Femur (tissue), 1 donor: ENCODE results near the gene ERC1.
"Not testable (repeated sequence)": the region's sequence is repeated elsewhere in the genome, so short reads cannot be mapped to it uniquely, and the experiment has no call there.

Source experiments
- DNase-seq: peaks from one replicate; pipeline ENCODE4 v3.0.0-alpha.2; 2017

Gene ERC1

DNA sequence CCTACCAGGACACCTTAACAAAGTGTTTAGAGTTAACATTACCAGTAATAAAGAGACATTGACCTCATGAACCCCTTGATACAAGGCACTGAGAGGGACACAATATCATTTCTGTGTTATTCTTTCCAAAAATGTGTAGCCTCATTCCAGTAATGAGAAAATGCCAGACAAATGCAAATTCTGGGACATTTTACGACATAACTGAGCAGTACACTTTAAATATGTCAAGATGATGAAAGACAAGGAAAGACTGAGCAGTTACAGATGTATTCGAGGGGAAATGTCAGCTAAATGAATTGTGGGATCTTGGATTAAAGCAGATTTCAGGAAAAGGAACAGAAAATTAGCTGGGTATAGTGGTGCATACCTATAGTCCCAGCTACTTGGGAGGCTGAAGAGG lies 255.6 kb downstream of the ERC1 start:
- DNase-seq, result no peak

DNA sequence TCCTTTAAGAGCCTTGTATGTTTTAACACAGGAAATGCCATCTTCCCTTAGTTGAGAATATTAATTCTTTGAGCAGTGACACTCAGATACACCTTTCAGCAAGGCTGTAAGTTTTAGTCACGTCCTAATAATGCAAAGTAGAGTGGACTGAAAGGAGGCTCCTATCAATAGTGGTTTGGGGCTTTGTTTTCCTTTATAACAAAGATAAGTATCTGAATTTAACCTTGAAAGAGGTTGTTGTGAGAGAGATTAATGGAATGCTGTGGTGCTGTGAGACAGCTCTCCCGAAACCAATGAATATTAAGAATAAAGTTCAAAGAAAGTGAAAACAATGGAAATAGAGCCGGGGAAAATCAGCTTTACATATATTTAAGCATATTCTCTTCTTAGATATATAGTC lies 259.6 kb downstream of the ERC1 start:
- no peak for DNase-seq

GRCh38 chr12:1252758-1253157 lies 261.7 kb downstream of the ERC1 start:
- no peak for DNase-seq

DNA sequence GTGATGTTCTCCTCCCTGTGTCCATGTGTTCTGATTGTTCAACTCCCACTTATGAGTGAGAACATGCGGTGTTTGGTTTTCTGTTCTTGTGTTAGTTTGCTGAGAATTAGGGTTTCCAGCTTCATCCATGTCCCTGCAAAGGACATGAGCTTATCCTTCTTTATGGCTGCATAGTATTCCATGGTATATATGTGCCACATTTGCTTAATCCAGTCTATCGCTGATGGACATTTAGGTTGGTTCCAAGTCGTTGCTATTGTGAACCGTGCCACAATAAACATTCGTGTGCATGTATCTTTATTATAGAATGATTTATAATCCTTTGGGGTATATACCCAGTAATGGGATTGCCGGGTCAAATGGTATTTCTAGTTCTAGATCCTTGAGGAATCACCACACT lies 264.1 kb downstream of the ERC1 start:
- not testable (repeated sequence) for DNase-seq

- DNase-seq, result not testable (repeated sequence)
Observed at GRCh38 chr12:1255854-1256253, 264.8 kb downstream of the ERC1 start.

GRCh38 chr12:1256285-1256684 lies 265.3 kb downstream of the ERC1 start:
- DNase-seq, result no peak

DNA sequence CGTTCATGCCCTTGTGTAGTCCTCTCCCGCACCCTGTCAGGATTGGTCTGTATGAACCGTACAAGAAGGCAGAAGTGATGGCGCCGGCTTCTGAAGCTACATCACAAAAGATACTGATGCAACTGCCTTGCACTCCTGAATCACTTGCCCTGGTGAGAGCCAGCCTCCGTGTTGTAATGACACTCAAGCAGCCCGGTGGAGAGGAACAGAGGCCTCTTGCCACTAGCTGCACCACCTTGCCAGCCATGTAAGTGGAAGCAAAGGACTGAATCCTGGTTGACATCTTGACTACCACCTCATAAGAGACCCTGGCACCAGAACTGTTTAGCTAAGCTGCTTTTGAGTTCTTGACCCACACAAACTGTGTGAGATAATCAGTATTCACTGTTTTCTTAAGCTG lies 266.0 kb downstream of the ERC1 start:
- DNase-seq, result no peak

- DNase-seq, result no peak
Observed at GRCh38 chr12:1262011-1262410, 271.0 kb downstream of the ERC1 start.

DNA sequence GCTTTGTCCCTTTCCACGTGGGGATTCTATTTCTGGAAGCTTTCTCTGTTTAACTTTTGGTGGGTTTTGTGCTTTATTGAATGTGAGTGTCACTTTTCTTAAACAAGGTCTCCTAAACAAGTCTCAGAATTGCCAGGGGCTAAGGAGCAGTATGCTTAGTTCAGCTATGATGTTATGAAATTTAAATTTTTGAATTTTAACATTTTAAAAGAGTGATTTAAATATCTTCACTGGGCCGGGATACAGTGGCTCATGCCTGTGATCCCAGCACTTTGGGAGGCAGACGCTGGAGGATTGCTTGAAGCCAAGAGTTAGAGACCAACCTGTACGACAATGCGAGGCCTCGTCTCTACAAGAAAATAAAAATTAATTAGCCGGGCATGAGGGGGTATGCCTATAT lies 276.2 kb downstream of the ERC1 start:
- no peak for DNase-seq

- no peak for DNase-seq
Observed at GRCh38 chr12:1272142-1272541, 281.1 kb downstream of the ERC1 start.

DNA sequence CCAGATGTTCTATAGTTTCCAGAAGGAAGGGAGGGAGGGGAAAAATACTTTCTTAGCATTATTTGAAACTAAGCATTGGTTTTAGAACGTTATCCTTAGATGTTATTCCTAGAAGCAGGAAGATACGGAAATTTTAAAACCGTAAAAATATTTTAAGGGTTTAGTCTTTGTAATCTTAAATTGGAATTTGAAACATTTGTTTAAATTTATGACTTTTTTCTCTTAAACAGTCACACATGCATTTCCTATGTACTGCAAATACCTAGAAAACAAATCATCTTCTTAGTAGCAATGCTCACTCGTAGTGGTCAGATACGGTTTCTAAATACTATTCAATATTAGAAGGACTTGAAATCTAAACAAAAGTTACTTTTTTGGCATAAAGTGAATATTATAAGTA lies 282.0 kb downstream of the ERC1 start:
- DNase-seq, result no peak

GRCh38 chr12:1277905-1278304 lies 286.9 kb downstream of the ERC1 start:
- DNase-seq, result no peak

DNA sequence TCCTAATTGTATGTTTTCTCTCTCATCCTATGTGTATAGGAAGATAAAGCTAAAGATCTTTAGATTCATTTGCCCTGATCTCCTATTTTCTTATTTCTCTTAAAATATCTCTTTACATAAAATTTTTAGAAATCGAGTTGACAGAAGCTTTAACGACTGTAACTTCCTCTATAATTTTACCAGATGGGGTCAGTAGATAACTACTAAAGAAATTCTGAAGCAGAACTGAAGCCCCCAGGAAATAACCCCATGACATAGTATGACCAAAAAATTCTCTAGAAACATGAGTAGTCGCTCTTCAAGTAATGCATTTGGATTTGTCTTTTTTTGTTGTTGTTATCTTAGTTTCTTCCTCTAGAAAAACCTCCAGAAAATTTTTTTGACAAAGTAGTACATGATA lies 288.0 kb downstream of the ERC1 start:
- no peak for DNase-seq

DNA sequence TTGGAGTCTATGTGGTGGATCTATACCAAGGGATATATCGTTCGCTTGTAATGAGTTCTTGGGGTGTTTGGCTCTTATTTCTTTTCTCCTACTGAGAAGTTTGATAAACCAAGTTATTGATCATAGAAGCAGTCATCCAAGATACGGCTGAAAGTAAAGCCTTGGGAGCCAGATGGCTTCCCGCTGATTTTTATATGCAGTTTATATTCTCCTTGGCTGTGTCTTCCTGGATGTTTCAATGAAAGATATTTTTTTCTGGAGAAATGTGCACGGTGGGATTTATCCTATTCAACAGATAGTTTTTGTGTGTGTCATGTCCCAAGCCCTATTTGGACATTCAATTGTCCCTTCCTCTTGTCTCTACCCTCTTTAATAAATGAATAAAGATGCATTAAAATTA lies 289.0 kb downstream of the ERC1 start:
- DNase-seq, result no peak

DNA sequence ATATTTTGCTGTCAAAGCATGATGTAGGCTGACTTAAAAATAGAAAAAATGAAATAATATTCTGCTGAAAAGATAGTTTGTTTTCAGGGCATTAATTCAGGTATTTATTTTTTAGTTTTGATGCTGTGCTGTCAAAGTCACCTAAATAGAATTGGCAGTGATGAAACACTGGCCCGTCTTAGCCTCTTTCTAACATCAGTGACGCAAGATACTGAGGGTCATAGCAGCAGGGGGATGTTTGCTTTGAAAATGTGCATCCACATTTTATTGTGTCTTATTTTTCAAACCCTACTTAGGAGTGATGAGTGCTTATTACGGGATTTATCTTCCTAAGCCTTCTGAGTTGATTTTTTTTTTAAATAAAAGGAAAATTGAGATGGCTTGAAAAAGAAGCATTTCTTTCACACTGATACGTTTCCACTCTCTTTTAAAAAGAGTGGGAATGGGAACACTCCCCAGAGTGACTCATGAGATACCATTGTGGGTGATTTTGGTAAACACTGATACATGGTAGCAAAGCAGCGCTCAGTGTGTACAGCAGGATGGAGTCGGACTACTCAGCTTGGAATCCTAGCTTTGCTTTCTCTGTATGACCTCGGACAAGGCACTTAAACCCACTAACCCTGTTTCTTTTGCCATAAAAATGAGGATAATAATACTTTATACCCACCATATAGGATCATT lies 290.8 kb downstream of the ERC1 start:
- DNase-seq, result no peak

GRCh38 chr12:1282670-1283315 lies 291.8 kb downstream of the ERC1 start:
- peak; percentile 84 for DNase-seq

DNA sequence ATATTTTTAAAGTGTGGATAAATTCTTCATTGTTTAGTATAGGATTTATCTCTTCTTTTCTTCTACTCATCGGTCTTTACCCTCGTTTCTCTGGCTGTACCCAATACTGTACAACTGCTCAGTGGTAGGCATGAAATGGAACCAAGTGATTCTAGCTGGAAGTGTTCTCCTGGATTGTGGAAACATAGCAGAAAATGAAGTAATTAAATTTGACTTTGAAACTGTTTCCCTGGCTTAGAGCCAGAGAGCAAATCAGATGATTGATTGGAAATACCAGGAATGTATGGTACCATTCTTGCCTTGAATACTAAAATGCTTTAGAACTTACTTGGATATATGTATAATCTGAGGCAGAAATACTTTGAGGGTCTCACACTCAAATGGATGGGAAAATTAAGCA lies 292.3 kb downstream of the ERC1 start:
- DNase-seq, result no peak

DNA sequence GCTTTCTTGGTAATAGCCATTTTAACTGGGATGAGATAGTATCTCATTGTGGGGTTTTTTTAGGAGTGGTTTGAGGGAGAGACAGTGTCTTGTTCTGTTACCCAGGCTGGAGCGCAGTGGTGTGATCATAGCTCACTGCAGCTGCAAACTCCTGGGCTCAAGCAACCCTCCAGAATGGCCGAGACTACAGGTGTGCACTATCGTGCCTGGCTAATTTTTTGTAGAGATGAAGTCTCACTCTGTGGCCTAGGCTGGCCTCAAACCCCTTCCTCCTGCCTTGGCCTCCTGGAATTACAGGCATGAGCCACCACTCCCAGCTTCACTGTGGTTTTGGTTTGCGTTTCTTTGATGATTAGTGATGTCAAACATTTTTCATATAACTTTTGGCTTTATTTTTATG lies 293.6 kb downstream of the ERC1 start:
- no peak for DNase-seq

GRCh38 chr12:1287446-1287975 lies 296.5 kb downstream of the ERC1 start:
- no peak for DNase-seq

- DNase-seq, result no peak
Observed at GRCh38 chr12:1288333-1288732, 297.3 kb downstream of the ERC1 start.

DNA sequence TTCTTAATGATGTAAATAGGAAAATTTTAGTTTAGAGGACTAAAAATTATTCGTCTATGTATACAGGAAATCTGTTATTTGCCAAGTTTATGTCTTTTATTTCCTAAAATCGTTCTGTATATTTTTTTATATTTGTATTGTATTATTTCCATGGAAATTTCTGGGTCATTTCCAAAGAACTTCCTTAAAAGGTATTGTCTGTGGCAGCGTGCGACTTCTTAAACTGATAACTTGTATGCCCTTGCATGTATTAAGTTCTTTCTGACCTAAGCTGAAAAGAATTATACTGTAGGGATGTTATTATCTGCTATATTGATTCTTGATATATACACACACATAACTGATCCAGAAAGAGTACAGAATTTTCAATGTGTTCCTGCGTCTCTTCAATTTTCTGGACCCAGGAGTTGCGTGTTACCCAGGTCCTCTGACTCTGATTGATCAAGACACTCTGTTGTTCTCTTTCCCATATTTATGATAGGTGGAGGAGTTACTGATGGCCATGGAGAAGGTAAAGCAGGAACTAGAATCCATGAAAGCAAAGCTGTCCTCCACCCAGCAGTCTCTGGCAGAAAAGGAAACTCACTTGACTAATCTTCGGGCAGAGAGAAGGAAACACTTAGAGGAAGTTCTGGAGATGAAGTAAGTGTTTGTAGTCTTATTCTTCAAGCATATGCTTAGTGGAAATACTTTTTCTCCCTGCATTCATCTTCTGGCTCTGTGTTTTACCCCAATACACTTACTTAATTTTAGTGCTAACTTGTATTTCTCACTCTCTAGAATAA lies 298.5 kb downstream of the ERC1 start:
- DNase-seq, result no peak

DNA sequence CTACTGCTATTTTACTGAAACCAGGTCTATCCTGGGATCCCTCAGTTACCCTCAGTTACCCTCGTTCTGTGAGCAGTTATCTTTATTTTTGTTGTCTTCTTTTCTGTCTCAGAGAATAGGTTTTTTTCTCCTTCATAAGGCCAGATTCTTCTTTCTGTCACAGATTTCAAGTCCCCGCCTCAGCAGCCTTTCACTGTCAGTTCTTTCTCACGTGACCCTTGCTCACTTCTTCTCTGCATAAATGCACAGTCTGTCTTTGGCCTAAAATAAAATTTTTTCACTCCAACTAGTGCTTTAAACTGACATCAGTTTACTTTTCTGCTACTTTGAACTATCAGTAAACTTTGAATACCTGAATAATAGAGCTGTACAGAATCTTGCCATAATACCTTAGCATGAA lies 299.7 kb downstream of the ERC1 start:
- DNase-seq, result no peak

DNA sequence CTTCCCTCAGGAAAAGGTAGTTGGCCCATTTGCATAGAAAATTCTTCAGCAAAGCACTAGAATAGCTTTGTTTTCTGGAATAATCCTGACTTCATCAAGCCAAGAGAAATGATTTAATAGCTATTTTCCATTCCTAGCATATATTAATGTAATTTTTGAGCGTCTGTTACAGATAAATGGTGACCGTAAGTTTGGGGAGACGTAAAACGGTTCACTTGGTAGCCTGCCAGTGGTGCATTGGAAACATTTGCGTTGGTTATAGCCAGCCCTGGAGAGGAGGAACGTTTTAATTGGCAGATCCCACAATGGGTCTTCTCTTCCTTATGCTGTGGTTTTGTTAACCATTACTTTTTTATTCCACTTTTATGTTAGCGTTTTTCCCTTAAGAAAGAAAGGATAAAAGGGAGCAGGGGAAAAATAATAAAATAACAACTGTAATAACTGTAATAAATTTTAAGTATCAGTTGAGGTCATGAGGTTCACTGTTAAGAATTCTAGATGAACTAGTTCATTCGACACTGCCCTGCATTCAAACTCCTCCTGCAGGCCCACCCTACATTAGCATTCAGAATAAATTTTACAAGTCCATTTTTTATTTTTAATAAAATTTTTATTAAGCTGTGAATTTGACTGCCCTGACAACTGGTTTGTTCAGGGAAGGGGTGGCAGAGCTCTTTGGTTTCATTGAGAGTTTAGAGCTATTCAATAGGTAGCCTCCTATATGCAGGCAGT lies 300.7 kb downstream of the ERC1 start:
- peak; percentile 92 for DNase-seq
